Fibroblast of lung (primary cell): ENCODE measurements around the gene SEC22A.

Source experiments
- EZH2 ChIP-seq: IDR thresholded peaks from 2 replicates; pipeline ENCODE4 v1.5.1; 2012; ENCODE audit warnings: low read length, control low read depth, mild to moderate bottlenecking; ENCODE audit errors: missing control alignments
- TF ChIP-seq, protein P1 (sequence below), 2 donors: IDR thresholded peaks in 1 of 2; conservative IDR thresholded peaks in 1 of 2; 1 replicate in 1 of 2; 2 replicates in 1 of 2; pipeline ENCODE4 v1.5.1; 2011 to 2012; ENCODE audit warnings: low read length in 2 of 2, control low read depth in 1 of 2, inconsistent platforms in 1 of 2, low read depth in 1 of 2, mild to moderate bottlenecking in 1 of 2

- no peak for TF ChIP-seq EZH2
- TF ChIP-seq, protein P1, sequence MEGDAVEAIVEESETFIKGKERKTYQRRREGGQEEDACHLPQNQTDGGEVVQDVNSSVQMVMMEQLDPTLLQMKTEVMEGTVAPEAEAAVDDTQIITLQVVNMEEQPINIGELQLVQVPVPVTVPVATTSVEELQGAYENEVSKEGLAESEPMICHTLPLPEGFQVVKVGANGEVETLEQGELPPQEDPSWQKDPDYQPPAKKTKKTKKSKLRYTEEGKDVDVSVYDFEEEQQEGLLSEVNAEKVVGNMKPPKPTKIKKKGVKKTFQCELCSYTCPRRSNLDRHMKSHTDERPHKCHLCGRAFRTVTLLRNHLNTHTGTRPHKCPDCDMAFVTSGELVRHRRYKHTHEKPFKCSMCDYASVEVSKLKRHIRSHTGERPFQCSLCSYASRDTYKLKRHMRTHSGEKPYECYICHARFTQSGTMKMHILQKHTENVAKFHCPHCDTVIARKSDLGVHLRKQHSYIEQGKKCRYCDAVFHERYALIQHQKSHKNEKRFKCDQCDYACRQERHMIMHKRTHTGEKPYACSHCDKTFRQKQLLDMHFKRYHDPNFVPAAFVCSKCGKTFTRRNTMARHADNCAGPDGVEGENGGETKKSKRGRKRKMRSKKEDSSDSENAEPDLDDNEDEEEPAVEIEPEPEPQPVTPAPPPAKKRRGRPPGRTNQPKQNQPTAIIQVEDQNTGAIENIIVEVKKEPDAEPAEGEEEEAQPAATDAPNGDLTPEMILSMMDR (conservative IDR thresholded peaks at IDR 0.05 in 1 of 2, IDR thresholded peaks at IDR 0.05 in 1 of 2; ENCODE audit: low read depth in 1 of 2, low read length in 2 of 2) = no peak
These were observed 99.8 kb downstream of the SEC22A start for GRCh38 chr3:123301331-123302184.
